ENCODE data around the gene DBN1. TPM values are rescaled to one million over a fixed set of nuclear protein-coding genes. Genes with fewer than 3 reads are reported as not detected.

The DBN1 gene
- total and polyA plus RNA-seq, 9 of the 15 experiments (the other 6 are each of a cell fraction or from before 2014, with no cell fraction given), result 0.25 to 87.2 (median 27.9) TPM

DNA sequence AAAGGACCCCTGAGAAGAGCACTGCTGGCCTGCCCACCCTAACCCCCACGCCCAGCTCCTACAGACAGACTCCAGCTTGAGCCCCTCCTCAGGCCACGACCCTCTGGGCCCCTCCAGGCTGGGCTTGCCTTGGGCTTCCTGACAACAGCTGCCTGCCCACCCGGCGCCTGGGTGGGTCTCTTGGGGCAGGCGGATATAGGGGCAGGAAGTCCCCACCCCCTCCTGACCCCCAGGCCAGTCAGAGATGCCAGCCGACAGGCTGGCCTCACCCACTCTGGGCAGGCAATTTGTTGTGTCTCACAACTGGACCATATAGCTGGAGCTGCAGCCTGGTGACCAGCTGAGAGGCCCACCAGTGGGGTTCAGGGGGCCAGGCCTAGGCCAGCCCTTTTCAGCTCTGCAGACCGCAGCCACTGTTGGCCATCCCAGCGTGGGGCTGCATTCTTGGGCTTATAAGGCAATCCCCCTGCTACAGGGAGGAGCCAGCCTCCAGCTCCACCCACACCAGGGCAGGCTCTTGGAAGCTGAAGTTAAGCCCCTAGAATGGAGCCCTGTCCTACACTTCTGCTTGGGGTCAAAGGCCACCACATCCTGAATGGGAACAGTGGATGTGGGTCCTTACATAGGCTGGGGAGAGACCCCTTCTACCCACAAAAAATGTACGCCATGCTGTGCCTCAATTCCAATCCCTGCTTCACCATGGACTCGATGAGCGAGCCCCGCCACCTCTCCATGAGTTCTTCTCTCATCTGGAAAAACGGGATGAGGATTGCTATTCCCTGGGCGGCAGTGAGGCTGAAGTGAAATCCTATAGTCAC is 22.0 kb upstream of the DBN1 start (continued):
- TF ChIP-seq TAF9B (IDR thresholded peaks at IDR 0.05; ENCODE audit: partially characterized antibody) (no peak), TEAD4 (IDR thresholded peaks at IDR 0.05; ENCODE audit: low read length) (0 out of 2 replicates have a peak, but pooled peaks have one; percentile 18), TEAD4 (CRISPR knock-in tag; IDR thresholded peaks at IDR 0.05; ENCODE audit: borderline replicate concordance) (peak; percentile 52; the same call in 1 of the 2 replicates), ZNF347 (CRISPR knock-in tag; IDR thresholded peaks at IDR 0.05; ENCODE audit: low read depth) (no peak), ZNF583 (CRISPR knock-in tag; IDR thresholded peaks at IDR 0.05) (no peak), ZNF77 (CRISPR knock-in tag; IDR thresholded peaks at IDR 0.05) (no peak), NR2C1 (IDR thresholded peaks at IDR 0.05) (no peak), NR2C1 (tag; IDR thresholded peaks at IDR 0.05) (peak; percentile 65; the same call in 1 of the 2 replicates), ZNF175 (CRISPR knock-in tag; IDR thresholded peaks at IDR 0.05; ENCODE audit: low read depth) (0 out of 2 replicates have a peak, but pooled peaks have one; percentile 49), MTA3 (IDR thresholded peaks at IDR 0.05; ENCODE audit: borderline replicate concordance) (no peak), HSF4 (CRISPR knock-in tag; IDR thresholded peaks at IDR 0.05; ENCODE audit: borderline replicate concordance) (no peak), FOXA3 (CRISPR knock-in tag; conservative IDR thresholded peaks at IDR 0.05 in 1 of 2, IDR thresholded peaks at IDR 0.05 in 1 of 2) (0 out of 4 replicates have a peak, but pooled peaks of 1 of the 2 experiments have one; percentile 32), HNRNPL (IDR thresholded peaks at IDR 0.05; ENCODE audit: low read depth, low read length) (no peak), TEAD2 (tag; IDR thresholded peaks at IDR 0.05) (no peak), KDM5B (IDR thresholded peaks at IDR 0.05; ENCODE audit: insufficient replicate concordance, low read depth, low read length) (peak; percentile 24), FOXP1 (CRISPR knock-in tag; IDR thresholded peaks at IDR 0.05) (no peak), MIER1 (IDR thresholded peaks at IDR 0.05; ENCODE audit: low read depth) (no peak), DMBX1 (CRISPR knock-in tag; IDR thresholded peaks at IDR 0.05; ENCODE audit: borderline replicate concordance) (no peak), ZNF445 (CRISPR knock-in tag; IDR thresholded peaks at IDR 0.05; ENCODE audit: low read depth) (no peak), CHD1 (IDR thresholded peaks at IDR 0.05; ENCODE audit: low read length) (peak; percentile 51), RFX5 (IDR thresholded peaks at IDR 0.05; ENCODE audit: low read depth, low read length) (no peak)
- TF ChIP-seq, protein P1, sequence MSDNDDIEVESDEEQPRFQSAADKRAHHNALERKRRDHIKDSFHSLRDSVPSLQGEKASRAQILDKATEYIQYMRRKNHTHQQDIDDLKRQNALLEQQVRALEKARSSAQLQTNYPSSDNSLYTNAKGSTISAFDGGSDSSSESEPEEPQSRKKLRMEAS (CRISPR knock-in tag; IDR thresholded peaks at IDR 0.05), result no peak
- TF ChIP-seq, protein P2, sequence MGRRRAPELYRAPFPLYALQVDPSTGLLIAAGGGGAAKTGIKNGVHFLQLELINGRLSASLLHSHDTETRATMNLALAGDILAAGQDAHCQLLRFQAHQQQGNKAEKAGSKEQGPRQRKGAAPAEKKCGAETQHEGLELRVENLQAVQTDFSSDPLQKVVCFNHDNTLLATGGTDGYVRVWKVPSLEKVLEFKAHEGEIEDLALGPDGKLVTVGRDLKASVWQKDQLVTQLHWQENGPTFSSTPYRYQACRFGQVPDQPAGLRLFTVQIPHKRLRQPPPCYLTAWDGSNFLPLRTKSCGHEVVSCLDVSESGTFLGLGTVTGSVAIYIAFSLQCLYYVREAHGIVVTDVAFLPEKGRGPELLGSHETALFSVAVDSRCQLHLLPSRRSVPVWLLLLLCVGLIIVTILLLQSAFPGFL (CRISPR knock-in tag; IDR thresholded peaks at IDR 0.05), result no peak
- TF ChIP-seq, protein P3, sequence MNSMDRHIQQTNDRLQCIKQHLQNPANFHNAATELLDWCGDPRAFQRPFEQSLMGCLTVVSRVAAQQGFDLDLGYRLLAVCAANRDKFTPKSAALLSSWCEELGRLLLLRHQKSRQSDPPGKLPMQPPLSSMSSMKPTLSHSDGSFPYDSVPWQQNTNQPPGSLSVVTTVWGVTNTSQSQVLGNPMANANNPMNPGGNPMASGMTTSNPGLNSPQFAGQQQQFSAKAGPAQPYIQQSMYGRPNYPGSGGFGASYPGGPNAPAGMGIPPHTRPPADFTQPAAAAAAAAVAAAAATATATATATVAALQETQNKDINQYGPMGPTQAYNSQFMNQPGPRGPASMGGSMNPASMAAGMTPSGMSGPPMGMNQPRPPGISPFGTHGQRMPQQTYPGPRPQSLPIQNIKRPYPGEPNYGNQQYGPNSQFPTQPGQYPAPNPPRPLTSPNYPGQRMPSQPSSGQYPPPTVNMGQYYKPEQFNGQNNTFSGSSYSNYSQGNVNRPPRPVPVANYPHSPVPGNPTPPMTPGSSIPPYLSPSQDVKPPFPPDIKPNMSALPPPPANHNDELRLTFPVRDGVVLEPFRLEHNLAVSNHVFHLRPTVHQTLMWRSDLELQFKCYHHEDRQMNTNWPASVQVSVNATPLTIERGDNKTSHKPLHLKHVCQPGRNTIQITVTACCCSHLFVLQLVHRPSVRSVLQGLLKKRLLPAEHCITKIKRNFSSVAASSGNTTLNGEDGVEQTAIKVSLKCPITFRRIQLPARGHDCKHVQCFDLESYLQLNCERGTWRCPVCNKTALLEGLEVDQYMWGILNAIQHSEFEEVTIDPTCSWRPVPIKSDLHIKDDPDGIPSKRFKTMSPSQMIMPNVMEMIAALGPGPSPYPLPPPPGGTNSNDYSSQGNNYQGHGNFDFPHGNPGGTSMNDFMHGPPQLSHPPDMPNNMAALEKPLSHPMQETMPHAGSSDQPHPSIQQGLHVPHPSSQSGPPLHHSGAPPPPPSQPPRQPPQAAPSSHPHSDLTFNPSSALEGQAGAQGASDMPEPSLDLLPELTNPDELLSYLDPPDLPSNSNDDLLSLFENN (IDR thresholded peaks at IDR 0.05; ENCODE audit: low read depth in 2 of 2, low read length in 2 of 2), result no peak

All from K562 (cell line).